H1 (cell line): ENCODE measurements around the gene NEK4. TPM values are rescaled to one million over a fixed set of nuclear protein-coding genes. Genes with fewer than 3 reads are reported as not detected.

Experiments
- CTCF ChIA-PET: fragments of 300-600 bp; sonication (Branson Sonifier 250); formaldehyde crosslinking; loops from one replicate; lab custom pipeline; 2021; ENCODE audit not compliant: partially characterized antibody; lab: Charles Lee
- POLR2A ChIA-PET: fragments of 300-600 bp; sonication (Branson Sonifier 250); formaldehyde crosslinking; loops from one replicate; lab custom pipeline; 2021; ENCODE audit warnings: inconsistent platforms; ENCODE audit not compliant: partially characterized antibody; lab: Charles Lee
- DNase-seq, 2 experiments: peaks; one replicate each; pipeline versions ENCODE4 v3.0.0 to v3.0.0-alpha.2; 2010 to 2022; ENCODE audit warnings: low spot score in 2 of 2, low read depth in 1 of 2, mixed read lengths in 1 of 2
- FAIRE-seq: peaks from 2 replicates; lab custom pipeline; 2011; peaks lifted over from hg19 to GRCh38; lab: Jason Lieb, UNC
- H2AFZ ChIP-seq: 2 replicates; pipeline ENCODE4 v1.8.1; 2012; ENCODE audit warnings: low read length, inconsistent platforms
- H2AK5ac ChIP-seq: 2 replicates; pipeline ENCODE4 v1.6.1; 2013; ENCODE audit warnings: low read depth, low read length
- H2BK120ac ChIP-seq: replicated peaks from 2 replicates; pipeline ENCODE3; 2013; ENCODE audit warnings: low read depth, low read length, inconsistent platforms
- H2BK12ac ChIP-seq: 2 replicates; pipeline ENCODE4 v1.6.1; 2013; ENCODE audit warnings: low read depth, low read length
- H2BK15ac ChIP-seq: 2 replicates; pipeline ENCODE4 v1.6.1; 2013; ENCODE audit warnings: low read length
- H2BK20ac ChIP-seq: 2 replicates; pipeline ENCODE4 v1.6.1; 2013; ENCODE audit warnings: low read length
- H2BK5ac ChIP-seq: 2 replicates; pipeline ENCODE4 v1.6.1; 2013; ENCODE audit warnings: low read depth, low read length
- H3K14ac ChIP-seq: 2 replicates; pipeline ENCODE4 v1.6.1; 2013; ENCODE audit warnings: inconsistent platforms; ENCODE audit not compliant: insufficient read length
- H3K18ac ChIP-seq: 2 replicates; pipeline ENCODE4 v1.6.1; 2013; ENCODE audit warnings: low read length; ENCODE audit errors: extremely low read depth
- H3K23ac ChIP-seq: 2 replicates; pipeline ENCODE4 v1.6.1; 2013; ENCODE audit warnings: inconsistent platforms; ENCODE audit not compliant: insufficient read length
- H3K23me2 ChIP-seq: 2 replicates; pipeline ENCODE4 v1.6.1; 2013; ENCODE audit warnings: low read depth, low read length
- H3K27ac ChIP-seq: 2 replicates; pipeline ENCODE4 v1.6.1; 2011; ENCODE audit warnings: low read depth, low read length, inconsistent platforms
- H3K27me3 ChIP-seq, 4 experiments: replicated peaks in 1 of 4; 1 replicate in 1 of 4; 2 replicates in 3 of 4; pipeline versions ENCODE4 v1.6.1 to v1.8.1; 2011 to 2013; ENCODE audit warnings: low read length in 3 of 4, mild to moderate bottlenecking in 3 of 4, inconsistent platforms in 2 of 4, mixed read lengths in 2 of 4, moderate library complexity in 1 of 4; ENCODE audit not compliant: control insufficient read depth in 3 of 4, insufficient read depth in 3 of 4; ENCODE audit errors: extremely low read depth in 1 of 4
- H3K36me3 ChIP-seq, 4 experiments: 2 replicates each; pipeline versions ENCODE4 v1.6.1 to v1.8.1; 2011 to 2013; ENCODE audit warnings: mild to moderate bottlenecking in 4 of 4, low read length in 3 of 4, moderate library complexity in 2 of 4, control low read depth in 1 of 4, inconsistent platforms in 1 of 4; ENCODE audit not compliant: insufficient read depth in 4 of 4, control insufficient read depth in 2 of 4
- H3K4ac ChIP-seq: replicated peaks from 2 replicates; pipeline ENCODE3; 2013; ENCODE audit warnings: low read length, low read depth, mixed read lengths, inconsistent platforms; ENCODE audit not compliant: insufficient read length
- H3K4me1 ChIP-seq, 4 experiments: replicated peaks in 1 of 4; 1 replicate in 1 of 4; 2 replicates in 3 of 4; pipeline versions ENCODE4 v1.6.1 to v1.8.1; 2011 to 2013; ENCODE audit warnings: low read length in 3 of 4, inconsistent platforms in 2 of 4, mixed read lengths in 1 of 4; ENCODE audit not compliant: insufficient read depth in 4 of 4, control insufficient read depth in 3 of 4
- H3K4me2 ChIP-seq, 2 experiments: 2 replicates each; pipeline versions ENCODE4 v1.6.1 to v1.8.1; 2011 to 2013; ENCODE audit warnings: low read depth in 2 of 2, low read length in 2 of 2, control low read depth in 1 of 2, inconsistent platforms in 1 of 2, mild to moderate bottlenecking in 1 of 2; ENCODE audit not compliant: insufficient read depth in 1 of 2
- H3K4me3 ChIP-seq, 4 experiments: fragments of 200-600, 300-600 bp in 1 of 4; sonication (generic), shearing (Covaris generic), sonication (Bioruptor Twin) in 1 of 4; 2 replicates each; pipeline versions ENCODE4 v1.5.1 to v1.8.1; 2011 to 2016; ENCODE audit warnings: low read length in 4 of 4, low read depth in 3 of 4, control low read depth in 2 of 4, inconsistent platforms in 2 of 4, mild to moderate bottlenecking in 2 of 4, mixed read lengths in 1 of 4, moderate library complexity in 1 of 4; ENCODE audit not compliant: insufficient read depth in 2 of 4; ENCODE audit errors: extremely low read depth in 1 of 4
- H3K56ac ChIP-seq: replicated peaks from 2 replicates; pipeline ENCODE3; 2013; ENCODE audit warnings: low read depth, mild to moderate bottlenecking, mixed read lengths, low read length, inconsistent platforms; ENCODE audit not compliant: insufficient read length
- H3K79me1 ChIP-seq: 2 replicates; pipeline ENCODE4 v1.6.1; 2013; ENCODE audit warnings: low read depth, low read length, control low read depth
- H3K79me2 ChIP-seq, 2 experiments: 2 replicates each; pipeline versions ENCODE4 v1.6.1 to v1.8.1; 2012 to 2013; ENCODE audit warnings: low read length in 2 of 2, mild to moderate bottlenecking in 2 of 2, inconsistent platforms in 1 of 2; ENCODE audit not compliant: insufficient read depth in 2 of 2, control insufficient read depth in 1 of 2
- H3K9ac ChIP-seq, 4 experiments: replicated peaks in 1 of 4; 1 replicate in 1 of 4; 2 replicates in 3 of 4; pipeline versions ENCODE4 v1.6.1 to v1.8.1; 2011 to 2013; ENCODE audit warnings: low read depth in 3 of 4, low read length in 3 of 4, control low read depth in 2 of 4, mild to moderate bottlenecking in 2 of 4, moderate library complexity in 2 of 4, inconsistent platforms in 1 of 4; ENCODE audit errors: extremely low read depth in 1 of 4
- H3K9me3 ChIP-seq, 2 experiments: 2 replicates each; pipeline versions ENCODE4 v1.6.1 to v1.8.1; 2012 to 2013; ENCODE audit warnings: mild to moderate bottlenecking in 2 of 2, moderate library complexity in 2 of 2, control low read depth in 1 of 2, inconsistent platforms in 1 of 2, low read depth in 1 of 2, low read length in 1 of 2, mixed read lengths in 1 of 2; ENCODE audit not compliant: insufficient read depth in 2 of 2
- H4K20me1 ChIP-seq, 2 experiments: replicated peaks in 1 of 2; 2 replicates each; pipeline versions ENCODE3 to v1.8.1; 2011 to 2013; ENCODE audit warnings: inconsistent platforms in 2 of 2, low read length in 2 of 2, mild to moderate bottlenecking in 1 of 2; ENCODE audit not compliant: insufficient read depth in 2 of 2, control insufficient read depth in 1 of 2
- H4K5ac ChIP-seq: 2 replicates; pipeline ENCODE4 v1.6.1; 2013; ENCODE audit warnings: low read length, low read depth, mixed read lengths, inconsistent platforms; ENCODE audit not compliant: insufficient read length
- H4K8ac ChIP-seq: 2 replicates; pipeline ENCODE4 v1.8.0; 2013; ENCODE audit warnings: mild to moderate bottlenecking, moderate library complexity, low read length, inconsistent platforms; ENCODE audit not compliant: insufficient read depth; ENCODE audit errors: extremely low read depth
- H4K91ac ChIP-seq: replicated peaks from 2 replicates; pipeline ENCODE3; 2013; ENCODE audit warnings: low read length, mixed read lengths, inconsistent platforms; ENCODE audit not compliant: insufficient read length
- ATF2 ChIP-seq: IDR thresholded peaks from 2 replicates; pipeline ENCODE4 v1.6.1; 2012; ENCODE audit warnings: low read length, inconsistent platforms
- KDM1A ChIP-seq: fragments of 200-600, 300-600 bp; sonication (generic); IDR thresholded peaks from 2 replicates; pipeline ENCODE4 v1.7.1; 2016; ENCODE audit warnings: mild to moderate bottlenecking, low read length, borderline replicate concordance
- KDM4A ChIP-seq: IDR thresholded peaks from one replicate; pipeline ENCODE4 v1.7.1; 2012; ENCODE audit warnings: low read depth, mild to moderate bottlenecking, moderate library complexity, low read length, inconsistent platforms; ENCODE audit not compliant: severe bottlenecking
- MAFK ChIP-seq: IDR thresholded peaks from 2 replicates; pipeline ENCODE4 v1.6.1; 2012; ENCODE audit warnings: low read depth, mild to moderate bottlenecking, improper control_type of control experiment, low read length
- POLR2AphosphoS5 ChIP-seq: IDR thresholded peaks from 2 replicates; pipeline ENCODE4 v1.6.1; 2011; ENCODE audit warnings: low read depth, low read length
- SIN3A ChIP-seq, 2 experiments: IDR thresholded peaks in 1 of 2; conservative IDR thresholded peaks in 1 of 2; 2 replicates each; pipeline ENCODE4 v1.6.1; 2011 to 2012; ENCODE audit warnings: low read length in 2 of 2, improper control_type of control experiment in 1 of 2, low read depth in 1 of 2, mild to moderate bottlenecking in 1 of 2
- SIRT6 ChIP-seq: IDR thresholded peaks from one replicate; pipeline ENCODE4 v1.7.1; 2012; ENCODE audit warnings: low read length, inconsistent platforms
- TAF1 ChIP-seq: IDR thresholded peaks from 2 replicates; pipeline ENCODE4 v1.6.1; 2011; ENCODE audit warnings: mild to moderate bottlenecking, low read depth, low read length
- TBP ChIP-seq: IDR thresholded peaks from 2 replicates; pipeline ENCODE4 v1.6.1; 2011; ENCODE audit warnings: low read depth, low read length, improper control_type of control experiment
- WGBS, 2 experiments: shearing (Covaris generic) in 1 of 2; methylation state at CpG; one replicate each; pipeline versions ENCODE4 v1.1.6 to v1.1.7; 2013 to 2015; ENCODE audit warnings: low lambda C conversion rate in 2 of 2, mixed read lengths in 2 of 2, inconsistent platforms in 1 of 2, low coverage in 1 of 2, missing lambda C conversion rate in 1 of 2; ENCODE audit not compliant: insufficient replicate concordance in 2 of 2, insufficient coverage in 1 of 2, insufficient read length in 1 of 2; ENCODE audit errors: extremely low coverage in 1 of 2, missing lambda C conversion rate in 1 of 2; 5-methylcytosine and 5-hydroxymethylcytosine counted together
- polyA plus RNA-seq, 7 experiments: library from polyadenylated mRNA; depleted of rRNA in 3 of 7; stranded (reverse) in 5 of 7; unstranded in 2 of 7; fragments of >200 nt in 5 of 7; fragments of 200-250 nt in 2 of 7; gene quantifications; 1 replicate in 5 of 7; 2 replicates in 1 of 7; 4 replicates in 1 of 7; pipeline versions ENCODE4 v1.2.1 to v1.2.3, GENCODE V29; 2011 to 2013; ENCODE audit warnings: missing spikeins in 2 of 7, mixed read lengths in 2 of 7
- total RNA-seq: library from RNA; stranded (reverse); fragmentation: NEBNext Ultra II Directional; extraction: Animal tissue kit (Norgen Biotek cat#: 25700); gene quantifications from 2 replicates; pipeline ENCODE4 v1.2.1, GENCODE V29; 2021

The NEK4 gene
- total and polyA plus RNA-seq, 2 of the 8 experiments (the other 6 are each of a cell fraction or from before 2014, with no cell fraction given): 7.5 to 40.0 TPM

GRCh38 chr3:52697632-52697965 lies 73.1 kb downstream of the NEK4 start:
- H4K5ac ChIP-seq: no peak overlapping the region
- H3K18ac ChIP-seq: no peak overlapping the region
- no peaks in the 10 kb centered on the region for H3K4me1 ChIP-seq
- H4K91ac ChIP-seq: no peak overlapping the region
- peaks cover 0 to 4% of the 10 kb centered on the region in 2 experiments; a peak in 1 of 4 replicates for H3K79me2 ChIP-seq
- CTCF ChIA-PET: no interaction called here
- H3K23me2 ChIP-seq: no peaks in the 10 kb centered on the region
- 90% methylated on average over 4 of the region's 4 CpGs; no CpG with 5 or more reads in 1 of the 2 experiments for WGBS, 2 experiments
- no peak overlapping the region for H2BK15ac ChIP-seq
- H3K9me3 ChIP-seq: no peaks in the 10 kb centered on the region
- no peak overlapping the region for H3K4me3 ChIP-seq
- no peak overlapping the region for H2BK120ac ChIP-seq
- FAIRE-seq (no peak), DNase-seq (peak in 1 of 2 experiments; percentile 20)
- H4K20me1 ChIP-seq: peaks cover 7 to 13% of the 10 kb centered on the region in 2 experiments
- no peak overlapping the region for H3K27ac ChIP-seq
- no peak overlapping the region for H4K8ac ChIP-seq
- TF ChIP-seq ATF2 (no peak), MAFK (no peak), SIRT6 (no peak), KDM4A (no peak), TAF1 (no peak), KDM1A (no peak), SIN3A (conservative IDR thresholded peaks at IDR 0.05 in 1 of 2, IDR thresholded peaks at IDR 0.05 in 1 of 2; ENCODE audit: low read depth in 1 of 2, low read length in 2 of 2) (no peak), POLR2AphosphoS5 (no peak), TBP (no peak)
- no peak overlapping the region for H2AK5ac ChIP-seq
- no peak overlapping the region for H3K9ac ChIP-seq
- POLR2A ChIA-PET: interaction anchor here (0.8 to 18.8 kb wide), 4 partner anchors 6 to 44 kb away, joined by 5 to 347 read pairs (median 226); partner anchors contain the start of genes GLT8D1, GNL3, PBRM1 and SPCS1
- no peak overlapping the region for H3K4me2 ChIP-seq
- H3K27me3 ChIP-seq: no peaks in the 10 kb centered on the region
- H3K79me1 ChIP-seq: no peaks in the 10 kb centered on the region; the same call in 1 of the 2 replicates
- no peak overlapping the region for H3K56ac ChIP-seq
- no peak overlapping the region for H3K14ac ChIP-seq
- H2BK12ac ChIP-seq: no peak overlapping the region
- no peak overlapping the region for H3K4ac ChIP-seq
- peaks cover 31 to 56% (median 42%) of the 10 kb centered on the region in 4 experiments for H3K36me3 ChIP-seq
- H2BK5ac ChIP-seq: no peak overlapping the region
- H3K23ac ChIP-seq: no peak overlapping the region
- no peak overlapping the region for H2AFZ ChIP-seq
- no peak overlapping the region for H2BK20ac ChIP-seq
